Heart right ventricle (tissue), 16 donors: ENCODE measurements around the gene TMOD2. TPM values are rescaled to one million over a fixed set of nuclear protein-coding genes. Genes with fewer than 3 reads are reported as not detected.
A peak's percentile ranks its signal among the peaks of the same experiment; 100 is the strongest.

Experiments
- ATAC-seq, 8 donors: fragments of 200-7000 bp; cut with Tn5 transposase; one replicate each; pipeline ENCODE4 v1.9.1; 2020; ENCODE audit warnings: mild to moderate bottlenecking in 8 of 8, moderate library complexity in 8 of 8, moderate number of reproducible peaks in 1 of 8
- DNase-seq, 2 donors: peaks; one replicate each; pipeline ENCODE4 v3.0.0-alpha.2; 2020
- H3K27ac ChIP-seq, 10 donors: fragments of 200-600 bp; sonication (generic) in 2 of 10; one replicate each; pipeline versions ENCODE4 v1.5.0 to v1.8.0; 2020 to 2022; ENCODE audit warnings: mild to moderate bottlenecking in 3 of 10
- H3K27me3 ChIP-seq, 7 donors: fragments of 200-600 bp; one replicate each; pipeline ENCODE4 v1.8.0; 2021 to 2022; ENCODE audit warnings: mild to moderate bottlenecking in 2 of 7
- H3K36me3 ChIP-seq, 9 donors: fragments of 200-600 bp; sonication (generic) in 1 of 9; one replicate each; pipeline versions ENCODE4 v1.5.0 to v1.8.0; 2020 to 2022; ENCODE audit warnings: mild to moderate bottlenecking in 2 of 9
- H3K4me1 ChIP-seq, 9 donors: fragments of 200-600 bp; sonication (generic) in 1 of 9; one replicate each; pipeline versions ENCODE4 v1.5.0 to v1.8.0; 2020 to 2022; ENCODE audit warnings: mild to moderate bottlenecking in 4 of 9
- H3K4me3 ChIP-seq, 10 donors: fragments of 200-600 bp; sonication (generic) in 2 of 10; one replicate each; pipeline versions ENCODE4 v1.5.0 to v1.8.0; 2020 to 2022; ENCODE audit warnings: mild to moderate bottlenecking in 7 of 10, moderate library complexity in 2 of 10
- H3K9me3 ChIP-seq, 11 donors: fragments of 200-600 bp in 10 of 11; sonication (generic) in 2 of 11; one replicate each; pipeline versions ENCODE4 v1.5.0 to v1.8.0; 2013 to 2022; ENCODE audit warnings: mild to moderate bottlenecking in 2 of 11, control low read depth in 1 of 11, moderate library complexity in 1 of 11
- WGBS, 2 donors: extraction: QIAGEN DNeasy Blood & Tissue Kit; methylation state at CpG; one replicate each; pipeline ENCODE4 v1.1.7; 2013; ENCODE audit warnings: inconsistent platforms in 1 of 2; 5-methylcytosine and 5-hydroxymethylcytosine counted together
- intact Hi-C, 10 donors: fragments of 100-400 bp; cut with DNase I; formaldehyde crosslinking; loops; one replicate each; pipeline versions ENCODE4 v1.11.1 to v1.14.2; 2022
- polyA plus RNA-seq, 2 donors: library from polyadenylated mRNA; stranded (reverse); fragments of 200-250 nt; gene quantifications; one replicate each; pipeline ENCODE4 v1.2.3, GENCODE V29; 2013
- total RNA-seq, 10 donors: library from RNA; stranded (reverse); fragmentation: NEBNext Ultra II Directional in 3 of 10; extraction: Animal tissue kit (Norgen Biotek cat#: 25700) in 3 of 10; gene quantifications; one replicate each; pipeline versions ENCODE4 v1.2.1 to v1.2.4, GENCODE V29; 2021 to 2023
- TF ChIP-seq, protein P1 (sequence below), 9 donors: fragments of 200-600 bp; sonication (generic) in 2 of 9; IDR thresholded peaks; one replicate each; pipeline versions ENCODE4 v1.5.0 to v1.8.0; 2021 to 2022; ENCODE audit warnings: antibody characterized with exemption in 9 of 9, mild to moderate bottlenecking in 5 of 9, moderate library complexity in 1 of 9
- donor health status: Arrhythmogenic right ventricular cardiomyopathy.
- donor health status: ischemic (EF 13 %, LVEDD 7.1; RV severe dilation, severe dysfunction).
- donor health status: healthy with polysubstance abuse.
- donor health status: DM: no; HTN: yes; CAD: no.
- donor health status: DM: no; HTN: no; CAD: no.
- donor health status: ischemic (EF 25% LVEDD 6.9; RV normal size, moderate dysfunction).
- donor health status: ischemic (EF 25% LVEDD 5.7; RV mildly dilated, moderate dysfunction).
- donor health status: healthy.
- donor health status: DM: yes; HTN: yes; CAD: no.
- donor health status: Ischemic cardiomyopathy.
- donor health status: ischemic (EF 35%, LVEDD 5.7; RV mildly dilated, moderate dysfunction).
- donor health status: nonischemic (EF 11% LVEDD 7.7; RV severe dilation, severe dysfunction).
- donor health status: DM: yes; HTN: yes; CAD: no.
- donor health status: PGD.
- donor health status: ischemic (EF 29% LVEDD 5.4; RV normal size, mild dysfunction).
- donor health status: nonischemic (EF 23%, LVEDD 6.1; RV moderate dilation, normal function).

TMOD2 gene
- total and polyA plus RNA-seq, 12 donors: 1.5 to 8.5 (median 4.7) TPM

DNA sequence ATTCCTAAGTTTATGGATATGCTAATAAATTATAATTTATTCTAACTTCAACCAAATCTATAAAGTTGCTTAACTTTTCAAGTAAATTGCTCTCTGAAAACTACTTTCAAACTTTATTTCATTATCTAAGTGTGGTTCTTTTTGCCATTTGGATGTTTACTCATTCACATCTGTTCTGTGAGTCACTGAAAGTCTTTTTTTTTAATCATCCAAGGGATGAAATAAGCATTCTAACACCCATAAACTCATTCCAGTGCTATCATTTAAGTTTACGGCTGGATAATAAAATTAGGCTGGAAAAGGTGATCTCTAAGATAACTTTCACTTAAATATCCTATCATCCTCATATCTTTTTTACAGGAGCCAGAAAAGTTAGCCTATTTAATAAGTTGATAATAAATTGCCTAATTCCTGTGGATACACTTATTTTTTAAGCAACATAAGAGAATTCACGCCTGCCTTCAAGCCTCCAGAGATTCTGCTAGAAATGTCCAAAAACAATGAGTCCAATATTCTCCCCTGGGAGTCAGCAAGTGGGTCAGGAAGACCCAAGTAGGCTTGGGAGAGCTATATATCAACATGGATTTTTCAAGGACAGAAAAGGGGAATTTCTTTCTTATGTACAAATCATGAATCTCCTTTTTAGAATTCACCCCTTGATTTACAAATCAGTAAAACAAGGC, 44.3 kb upstream of the TMOD2 start:
- Histone ChIP-seq H3K36me3 (no peaks in the 10 kb centered on the region), H3K27ac (peak overlapping the region in 6 of 10 donors; percentile 4 to 62 (median 33)), H3K4me1 (no peaks in the 10 kb centered on the region), H3K9me3 (no peaks in the 10 kb centered on the region), H3K4me3 (no peak overlapping the region), H3K27me3 (peaks cover 0 to 5% (median 0%) of the 10 kb centered on the region in 7 donors)
- ATAC-seq: peak in 1 of 8 donors; percentile 31
- TF ChIP-seq, protein P1, sequence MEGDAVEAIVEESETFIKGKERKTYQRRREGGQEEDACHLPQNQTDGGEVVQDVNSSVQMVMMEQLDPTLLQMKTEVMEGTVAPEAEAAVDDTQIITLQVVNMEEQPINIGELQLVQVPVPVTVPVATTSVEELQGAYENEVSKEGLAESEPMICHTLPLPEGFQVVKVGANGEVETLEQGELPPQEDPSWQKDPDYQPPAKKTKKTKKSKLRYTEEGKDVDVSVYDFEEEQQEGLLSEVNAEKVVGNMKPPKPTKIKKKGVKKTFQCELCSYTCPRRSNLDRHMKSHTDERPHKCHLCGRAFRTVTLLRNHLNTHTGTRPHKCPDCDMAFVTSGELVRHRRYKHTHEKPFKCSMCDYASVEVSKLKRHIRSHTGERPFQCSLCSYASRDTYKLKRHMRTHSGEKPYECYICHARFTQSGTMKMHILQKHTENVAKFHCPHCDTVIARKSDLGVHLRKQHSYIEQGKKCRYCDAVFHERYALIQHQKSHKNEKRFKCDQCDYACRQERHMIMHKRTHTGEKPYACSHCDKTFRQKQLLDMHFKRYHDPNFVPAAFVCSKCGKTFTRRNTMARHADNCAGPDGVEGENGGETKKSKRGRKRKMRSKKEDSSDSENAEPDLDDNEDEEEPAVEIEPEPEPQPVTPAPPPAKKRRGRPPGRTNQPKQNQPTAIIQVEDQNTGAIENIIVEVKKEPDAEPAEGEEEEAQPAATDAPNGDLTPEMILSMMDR (IDR thresholded peaks at IDR 0.05): no peak
- intact Hi-C loops: loop anchor here in 1 of 10 donors (10.0 kb wide), 1 partner anchor 52 kb away; no protein-coding TSS in a partner anchor
- WGBS, 2 donors: 76% methylated on average over 2 of the region's 2 CpGs
- DNase-seq: no peak

DNA sequence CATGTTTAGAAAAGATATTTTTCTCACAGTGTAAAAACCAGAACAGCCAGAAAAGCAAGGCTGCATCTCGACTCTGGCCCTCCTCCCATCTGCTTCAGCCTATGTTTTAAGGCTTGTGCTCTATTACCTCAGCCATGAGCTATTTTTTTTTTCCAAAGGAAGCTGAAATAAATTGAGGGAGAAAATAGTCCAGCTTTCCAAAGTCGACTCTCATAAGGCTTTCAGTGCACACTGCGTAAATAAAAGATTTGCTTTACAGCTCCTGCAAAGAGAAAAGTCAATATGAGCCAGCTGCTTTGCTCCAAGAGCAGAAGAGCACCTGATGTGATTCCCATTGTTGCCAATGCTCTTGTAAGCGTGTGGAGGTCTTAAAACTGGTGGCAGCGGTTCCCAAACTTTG, 43.4 kb upstream of the TMOD2 start:
- Histone ChIP-seq H3K27ac (peak overlapping the region in 4 of 10 donors; percentile 13 to 62 (median 41)), H3K9me3 (no peaks in the 10 kb centered on the region), H3K4me1 (no peaks in the 10 kb centered on the region), H3K36me3 (no peaks in the 10 kb centered on the region), H3K4me3 (no peak overlapping the region), H3K27me3 (no peaks in the 10 kb centered on the region)
- intact Hi-C loops: loop anchor here in 1 of 10 donors (10.0 kb wide), 1 partner anchor 53 kb away; no protein-coding TSS in a partner anchor
- DNase-seq (no peak), ATAC-seq (peak in 6 of 8 donors; percentile 44 to 72 (median 56))
- TF ChIP-seq, protein P1 (IDR thresholded peaks at IDR 0.05): no peak
- 57 to 64% methylated on average over 5 of the region's 5 CpGs for WGBS, 2 donors

DNA sequence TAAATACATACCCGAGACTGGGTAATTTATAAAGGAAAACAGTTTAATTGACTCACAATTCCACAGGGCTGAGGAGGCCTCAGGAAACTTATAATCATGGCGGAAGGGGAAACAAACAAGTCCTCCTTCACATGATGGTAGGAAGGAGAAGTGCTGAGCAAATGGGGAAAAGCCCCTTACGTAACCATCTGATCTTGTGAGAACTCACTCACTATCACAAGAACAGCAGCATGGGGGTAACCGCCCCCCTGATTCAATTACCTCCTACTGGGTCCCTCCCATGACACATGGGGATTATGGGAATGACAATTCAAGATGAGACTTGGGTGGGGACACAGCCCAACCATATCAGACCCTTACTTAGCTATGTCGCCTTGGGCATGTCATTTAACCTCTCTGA, 42.4 kb upstream of the TMOD2 start:
- intact Hi-C loops: loop anchor here in 1 of 10 donors (10.0 kb wide), 1 partner anchor 54 kb away; no protein-coding TSS in a partner anchor
- 84 to 93% methylated on average over 5 of the region's 5 CpGs for WGBS, 2 donors

DNA sequence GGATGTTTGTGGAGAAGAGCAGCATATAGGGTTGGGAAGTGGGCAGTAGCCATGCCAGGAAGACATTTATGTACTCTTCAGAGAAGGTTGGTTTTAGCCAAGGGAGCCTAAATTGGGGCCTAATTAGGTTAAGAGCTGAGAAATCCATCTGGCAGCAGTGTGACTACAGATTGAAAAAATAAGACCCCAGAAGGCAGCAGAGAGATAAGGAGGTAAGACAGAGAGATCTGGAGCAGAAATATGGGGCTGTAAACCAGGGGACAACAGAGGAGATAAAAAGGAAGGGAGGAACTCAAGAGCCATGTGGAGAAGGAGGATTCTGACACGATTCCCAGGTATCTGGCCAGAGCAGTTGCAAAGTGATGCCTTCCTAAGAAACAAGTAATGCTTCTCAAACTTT, 37.2 kb upstream of the TMOD2 start:
- Histone ChIP-seq H3K27ac (no peak overlapping the region), H3K36me3 (no peaks in the 10 kb centered on the region), H3K27me3 (no peaks in the 10 kb centered on the region), H3K4me3 (no peak overlapping the region), H3K4me1 (no peaks in the 10 kb centered on the region), H3K9me3 (no peaks in the 10 kb centered on the region)
- TF ChIP-seq, protein P1 (IDR thresholded peaks at IDR 0.05): no peak
- intact Hi-C loops: no loop called here
- ATAC-seq: no peak
- WGBS, 2 donors: 72 to 82% methylated on average over 1 of the region's 1 CpG
- DNase-seq: no peak

More for the DNA sequence above, 42.4 kb upstream of the TMOD2 start:
- Histone ChIP-seq H3K4me3 (no peak overlapping the region), H3K9me3 (no peaks in the 10 kb centered on the region), H3K27me3 (no peaks in the 10 kb centered on the region), H3K27ac (peak overlapping the region in 3 of 10 donors; percentile 13 to 45 (median 29)), H3K4me1 (no peaks in the 10 kb centered on the region), H3K36me3 (no peaks in the 10 kb centered on the region)
- DNase-seq: no peak
- TF ChIP-seq, protein P1 (IDR thresholded peaks at IDR 0.05): no peak
- ATAC-seq: no peak
